Measurements from ENCODE around the gene TIMMDC1.

- TF ChIP-seq CTCF (IDR thresholded peaks at IDR 0.05), result no peak
- TF ChIP-seq POLR2A (IDR thresholded peaks at IDR 0.05), result no peak
Observed at GRCh38 chr3:119500265-119500664, 1.9 kb downstream of the TIMMDC1 start.
